Esophagus squamous epithelium (tissue), 4 donors: ENCODE results near the gene ZFC3H1.

Experiments used
- POLR2A ChIP-seq, 4 donors: fragments of 450-650 bp; IDR thresholded peaks; one replicate each; pipeline ENCODE4 v1.6.1; 2017; ENCODE audit warnings: antibody characterized with exemption in 4 of 4, mild to moderate bottlenecking in 4 of 4, moderate library complexity in 3 of 4
- TF ChIP-seq, protein P1 (sequence below), 6 experiments: fragments of 450-650 bp in 4 of 6; fragments of 200-600 bp in 2 of 6; sonication (generic) in 2 of 6; IDR thresholded peaks; one replicate each; pipeline ENCODE4 v1.5.1; 2016 to 2019; ENCODE audit warnings: antibody characterized with exemption in 6 of 6, mild to moderate bottlenecking in 4 of 6, moderate library complexity in 4 of 6

DNA sequence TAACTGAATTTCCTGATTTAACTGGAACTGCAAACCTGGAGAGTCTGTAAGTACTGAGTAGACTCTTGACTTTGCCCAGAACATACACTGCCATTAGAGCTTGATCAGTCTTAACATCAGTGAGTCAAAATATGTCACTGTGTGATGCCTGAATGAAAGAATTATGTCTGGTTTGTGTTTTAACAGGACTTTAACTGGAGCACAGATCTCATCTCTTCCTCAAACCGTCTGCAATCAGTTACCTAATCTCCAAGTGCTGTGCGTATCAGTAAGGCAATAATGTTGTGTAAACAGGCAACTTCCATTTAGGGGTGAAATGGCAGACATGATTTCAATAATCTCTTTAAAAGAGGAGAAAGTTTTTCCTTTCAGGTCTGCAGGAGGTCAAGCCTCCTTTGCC is 97.0 kb downstream of the ZFC3H1 start:
- TF ChIP-seq, protein P1, sequence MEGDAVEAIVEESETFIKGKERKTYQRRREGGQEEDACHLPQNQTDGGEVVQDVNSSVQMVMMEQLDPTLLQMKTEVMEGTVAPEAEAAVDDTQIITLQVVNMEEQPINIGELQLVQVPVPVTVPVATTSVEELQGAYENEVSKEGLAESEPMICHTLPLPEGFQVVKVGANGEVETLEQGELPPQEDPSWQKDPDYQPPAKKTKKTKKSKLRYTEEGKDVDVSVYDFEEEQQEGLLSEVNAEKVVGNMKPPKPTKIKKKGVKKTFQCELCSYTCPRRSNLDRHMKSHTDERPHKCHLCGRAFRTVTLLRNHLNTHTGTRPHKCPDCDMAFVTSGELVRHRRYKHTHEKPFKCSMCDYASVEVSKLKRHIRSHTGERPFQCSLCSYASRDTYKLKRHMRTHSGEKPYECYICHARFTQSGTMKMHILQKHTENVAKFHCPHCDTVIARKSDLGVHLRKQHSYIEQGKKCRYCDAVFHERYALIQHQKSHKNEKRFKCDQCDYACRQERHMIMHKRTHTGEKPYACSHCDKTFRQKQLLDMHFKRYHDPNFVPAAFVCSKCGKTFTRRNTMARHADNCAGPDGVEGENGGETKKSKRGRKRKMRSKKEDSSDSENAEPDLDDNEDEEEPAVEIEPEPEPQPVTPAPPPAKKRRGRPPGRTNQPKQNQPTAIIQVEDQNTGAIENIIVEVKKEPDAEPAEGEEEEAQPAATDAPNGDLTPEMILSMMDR (IDR thresholded peaks at IDR 0.05), result no peak
- no peak for TF ChIP-seq POLR2A (IDR thresholded peaks at IDR 0.05)
